ENCODE data around the gene VASH1.

The VASH1 gene

GRCh38 chr14:76752744-76753143, 8.5 kb upstream of the VASH1 start:
- DNase-seq: no peak

- DNase-seq: no peak
These were observed 7.6 kb upstream of the VASH1 start for GRCh38 chr14:76753541-76754198.

GRCh38 chr14:76754586-76754985, 6.7 kb upstream of the VASH1 start:
- no peak for DNase-seq

GRCh38 chr14:76755610-76756370, 5.5 kb upstream of the VASH1 start:
- no peak for DNase-seq

- DNase-seq: no peak
These were observed 4.9 kb upstream of the VASH1 start for GRCh38 chr14:76756371-76756750.

GRCh38 chr14:76759589-76759988, 1.7 kb upstream of the VASH1 start:
- DNase-seq: no peak

GRCh38 chr14:76760331-76761135, 735 bp upstream of the VASH1 start:
- no peak for DNase-seq

GRCh38 chr14:76761960-76762410, 717 bp downstream of the VASH1 start:
- DNase-seq: no peak

- DNase-seq: no peak
These were observed 1.3 kb downstream of the VASH1 start for GRCh38 chr14:76762411-76763095.

GRCh38 chr14:76763096-76764041, 2.1 kb downstream of the VASH1 start:
- DNase-seq: no peak

- no peak for DNase-seq
These were observed 4.2 kb downstream of the VASH1 start for GRCh38 chr14:76765461-76765931.

GRCh38 chr14:76767681-76768656, 6.7 kb downstream of the VASH1 start:
- peak; percentile 73 for DNase-seq

- DNase-seq: no peak
These were observed 7.6 kb downstream of the VASH1 start for GRCh38 chr14:76768671-76769500.

- no peak for DNase-seq
These were observed 8.5 kb downstream of the VASH1 start for GRCh38 chr14:76769636-76770292.

GRCh38 chr14:76770521-76771436, 9.5 kb downstream of the VASH1 start:
- no peak for DNase-seq

- DNase-seq: no peak
These were observed 10.2 kb downstream of the VASH1 start for GRCh38 chr14:76771437-76771980.
